ENCODE measurements around the gene KCNMA1.

GRCh38 chr10:77357611-77358310 is 279.8 kb downstream of the KCNMA1 start:
- TF ChIP-seq POLR2A (IDR thresholded peaks at IDR 0.05): no peak
- TF ChIP-seq, protein P1, sequence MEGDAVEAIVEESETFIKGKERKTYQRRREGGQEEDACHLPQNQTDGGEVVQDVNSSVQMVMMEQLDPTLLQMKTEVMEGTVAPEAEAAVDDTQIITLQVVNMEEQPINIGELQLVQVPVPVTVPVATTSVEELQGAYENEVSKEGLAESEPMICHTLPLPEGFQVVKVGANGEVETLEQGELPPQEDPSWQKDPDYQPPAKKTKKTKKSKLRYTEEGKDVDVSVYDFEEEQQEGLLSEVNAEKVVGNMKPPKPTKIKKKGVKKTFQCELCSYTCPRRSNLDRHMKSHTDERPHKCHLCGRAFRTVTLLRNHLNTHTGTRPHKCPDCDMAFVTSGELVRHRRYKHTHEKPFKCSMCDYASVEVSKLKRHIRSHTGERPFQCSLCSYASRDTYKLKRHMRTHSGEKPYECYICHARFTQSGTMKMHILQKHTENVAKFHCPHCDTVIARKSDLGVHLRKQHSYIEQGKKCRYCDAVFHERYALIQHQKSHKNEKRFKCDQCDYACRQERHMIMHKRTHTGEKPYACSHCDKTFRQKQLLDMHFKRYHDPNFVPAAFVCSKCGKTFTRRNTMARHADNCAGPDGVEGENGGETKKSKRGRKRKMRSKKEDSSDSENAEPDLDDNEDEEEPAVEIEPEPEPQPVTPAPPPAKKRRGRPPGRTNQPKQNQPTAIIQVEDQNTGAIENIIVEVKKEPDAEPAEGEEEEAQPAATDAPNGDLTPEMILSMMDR (IDR thresholded peaks at IDR 0.05): no peak
